H4 (cell line): Measurements from ENCODE around the gene QRICH2. TPM values are rescaled to one million over a fixed set of nuclear protein-coding genes. Genes with fewer than 3 reads are reported as not detected.
"Not testable (repeated sequence)": the region's sequence is repeated elsewhere in the genome, so short reads cannot be mapped to it uniquely, and the experiment has no call there.

Experiments
- DNase-seq: peaks from one replicate; pipeline ENCODE4 v3.0.0-alpha.2; 2015; ENCODE audit warnings: low spot score
- total RNA-seq: library from RNA; depleted of rRNA; stranded (reverse); fragments of >200 nt; shearing (Covaris generic); gene quantifications from 2 replicates; pipeline ENCODE4 v1.2.3, GENCODE V29; 2014

Gene QRICH2
- total RNA-seq, 1 experiment from 2014 or later: 2.3 TPM

DNA sequence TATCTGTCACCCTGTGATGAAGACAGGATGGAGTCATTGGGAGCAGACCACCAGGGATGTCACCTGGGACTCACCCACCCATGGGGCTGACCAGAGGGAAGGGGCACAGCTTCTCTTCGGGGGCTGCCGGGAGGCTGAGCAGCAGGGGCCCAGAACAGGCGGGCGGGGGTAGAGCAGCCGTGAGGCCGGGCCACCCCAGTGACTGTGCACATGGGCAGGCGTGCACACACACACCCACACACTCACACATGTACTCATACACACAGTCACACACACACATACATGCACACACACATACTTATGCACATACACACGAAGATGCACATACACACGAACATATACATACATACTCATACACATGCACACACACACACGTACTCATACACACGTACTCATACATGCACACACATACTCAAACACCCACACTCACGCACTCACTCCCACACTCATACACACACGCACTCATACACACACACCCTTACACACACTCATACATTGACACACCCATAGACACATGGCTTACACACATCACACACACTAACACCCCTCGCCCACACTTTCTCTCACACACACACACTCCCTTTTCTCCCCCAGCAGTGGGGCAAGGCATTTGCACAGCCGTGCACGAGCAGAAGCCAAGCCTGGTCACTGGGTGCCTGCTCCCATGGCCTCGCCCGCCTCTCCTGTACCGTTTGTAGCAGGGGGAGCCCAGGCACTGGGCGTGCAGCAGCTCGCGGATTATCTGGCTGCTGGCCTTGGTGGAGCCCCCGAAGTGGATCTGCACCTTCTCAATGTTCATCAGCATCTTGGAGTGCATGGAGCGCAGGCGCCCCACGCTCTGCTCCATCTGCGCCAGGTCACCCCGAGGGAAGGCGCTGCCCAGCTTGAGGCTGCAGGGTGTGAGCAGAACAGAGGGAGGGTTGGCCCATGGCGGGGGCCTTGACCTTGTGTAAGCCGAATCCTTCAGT is 30.5 kb downstream of the QRICH2 start:
- no peak for DNase-seq

DNA sequence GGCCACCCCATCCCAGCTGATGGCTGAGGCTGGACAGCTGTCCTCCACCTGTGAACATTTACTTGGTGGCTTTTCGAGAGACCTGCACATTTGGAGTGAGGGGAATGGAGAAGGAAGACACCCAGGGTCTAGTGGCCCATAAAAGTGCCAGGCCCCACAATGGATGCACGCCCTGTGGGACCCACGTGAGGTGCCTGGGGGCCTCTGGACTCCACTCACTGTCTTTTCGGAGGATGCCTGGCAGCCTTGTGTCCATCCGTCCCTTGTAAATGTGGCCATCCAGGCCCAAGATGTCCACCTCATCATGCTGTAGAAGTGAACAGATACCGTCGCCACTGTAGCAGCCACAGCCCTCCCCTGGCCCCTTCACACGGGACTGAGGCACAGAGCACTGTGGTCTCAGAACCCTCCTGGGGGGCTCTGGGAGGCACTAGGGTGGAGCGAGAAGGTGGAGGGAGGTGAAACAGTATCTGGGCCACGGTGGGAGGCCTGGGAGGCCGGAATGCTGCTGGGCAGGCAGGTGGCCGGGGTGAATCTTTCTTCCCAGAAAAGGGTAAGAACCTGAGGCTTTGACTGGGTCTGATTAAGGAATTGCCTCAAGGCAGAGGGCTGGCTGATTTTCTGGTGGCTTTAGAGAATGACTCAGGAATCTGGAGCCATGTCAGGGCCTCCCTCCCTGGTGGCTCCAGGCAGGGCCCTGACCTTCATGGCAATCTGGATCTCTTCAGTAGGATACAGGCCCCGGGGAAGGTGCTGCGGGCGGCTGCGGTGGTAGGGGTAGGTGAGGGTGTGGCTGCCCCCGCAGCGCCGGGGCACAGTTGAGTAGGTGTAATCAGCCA is 31.4 kb downstream of the QRICH2 start:
- no peak for DNase-seq

DNA sequence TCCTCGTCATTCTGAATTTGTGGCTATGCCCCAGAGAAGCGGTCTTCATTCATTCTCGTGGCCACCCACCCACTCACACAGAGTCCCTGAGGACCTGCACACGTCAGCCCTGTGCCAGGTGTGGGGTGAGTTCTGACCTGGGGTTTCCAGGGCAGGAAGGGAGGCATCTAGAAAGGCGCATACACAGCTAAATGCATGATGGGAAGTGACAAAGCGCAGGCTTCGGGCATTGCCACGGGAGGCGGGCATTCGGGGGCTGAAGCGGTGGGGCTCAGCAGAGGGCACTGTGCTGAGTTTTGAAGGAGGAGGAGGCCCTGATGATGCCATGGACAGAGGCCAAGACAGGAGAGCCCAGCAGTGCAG is 32.0 kb downstream of the QRICH2 start:
- DNase-seq: no peak

DNA sequence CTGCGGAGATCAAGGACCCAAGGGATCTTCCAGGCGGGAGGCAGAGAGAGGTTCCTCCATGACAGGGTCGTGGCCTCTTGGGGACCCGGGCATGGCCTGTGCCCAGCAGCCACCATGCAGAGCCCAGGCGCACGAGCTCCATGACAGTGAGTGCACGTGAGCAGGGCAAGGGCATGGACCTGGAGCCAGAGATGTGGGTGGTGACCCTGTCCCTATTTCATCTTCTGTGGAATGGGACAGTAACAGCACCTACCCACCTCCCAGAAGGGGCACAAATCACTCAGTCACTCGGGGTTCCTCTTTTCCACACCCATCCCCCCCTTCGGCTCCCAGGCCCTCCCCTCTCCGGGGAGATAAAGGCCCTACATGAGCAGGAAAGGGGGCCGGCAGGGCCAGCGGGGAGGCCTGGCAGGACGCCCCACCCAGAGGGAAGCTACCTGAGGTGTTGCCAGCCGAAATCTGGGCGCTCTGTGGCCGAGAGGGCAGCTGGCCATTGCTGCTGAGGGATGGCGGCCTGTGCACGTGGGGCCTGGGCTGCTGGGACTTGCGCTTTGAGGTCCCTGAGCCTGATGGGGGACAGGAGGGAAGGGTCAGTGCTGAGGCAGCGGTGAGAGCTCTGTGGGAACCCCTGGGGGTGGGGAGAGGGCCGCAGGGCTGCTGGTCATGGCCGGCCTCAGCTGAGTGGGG is 32.6 kb downstream of the QRICH2 start:
- no peak for DNase-seq

DNA sequence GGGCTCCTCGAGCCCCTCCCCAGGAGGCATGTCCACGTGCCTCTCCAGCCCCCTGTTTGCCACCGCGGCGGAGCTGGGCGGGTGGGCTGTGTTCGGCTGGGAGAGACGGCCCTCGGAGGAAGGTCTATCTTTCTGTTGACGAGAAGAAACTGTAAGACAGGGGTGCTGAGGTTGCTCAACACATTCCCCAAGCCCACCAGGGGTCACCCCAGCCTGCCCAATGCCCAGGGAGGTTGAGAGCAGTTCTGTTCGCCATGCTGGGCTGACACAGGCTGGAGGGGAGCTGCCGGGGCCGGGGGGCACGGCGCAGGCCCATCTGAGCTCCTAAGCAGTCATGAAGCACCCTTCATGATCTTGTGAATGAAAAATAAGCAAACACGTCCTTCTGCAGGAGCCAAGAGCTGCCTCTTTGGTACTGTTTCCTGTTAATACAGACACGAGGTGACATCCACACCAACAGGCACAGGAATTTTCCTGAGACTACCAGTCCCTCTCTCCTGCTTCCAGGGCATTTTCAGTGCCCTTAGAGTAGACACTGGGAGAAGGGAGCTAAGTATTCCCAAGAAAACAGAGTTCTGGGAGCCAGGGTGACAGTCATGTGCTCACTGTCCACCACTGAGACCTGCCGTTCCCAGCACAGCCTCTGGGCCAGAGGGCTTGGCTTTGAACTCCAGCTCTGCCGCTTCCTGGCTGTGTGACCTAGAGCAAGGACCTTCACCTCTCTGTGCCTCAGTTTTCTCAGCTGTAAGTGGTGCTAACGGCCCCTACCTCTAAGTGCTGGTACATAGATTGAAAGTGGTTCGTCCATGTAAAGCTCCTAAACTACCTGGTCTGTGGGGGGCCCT is 33.7 kb downstream of the QRICH2 start:
- DNase-seq: no peak

DNA sequence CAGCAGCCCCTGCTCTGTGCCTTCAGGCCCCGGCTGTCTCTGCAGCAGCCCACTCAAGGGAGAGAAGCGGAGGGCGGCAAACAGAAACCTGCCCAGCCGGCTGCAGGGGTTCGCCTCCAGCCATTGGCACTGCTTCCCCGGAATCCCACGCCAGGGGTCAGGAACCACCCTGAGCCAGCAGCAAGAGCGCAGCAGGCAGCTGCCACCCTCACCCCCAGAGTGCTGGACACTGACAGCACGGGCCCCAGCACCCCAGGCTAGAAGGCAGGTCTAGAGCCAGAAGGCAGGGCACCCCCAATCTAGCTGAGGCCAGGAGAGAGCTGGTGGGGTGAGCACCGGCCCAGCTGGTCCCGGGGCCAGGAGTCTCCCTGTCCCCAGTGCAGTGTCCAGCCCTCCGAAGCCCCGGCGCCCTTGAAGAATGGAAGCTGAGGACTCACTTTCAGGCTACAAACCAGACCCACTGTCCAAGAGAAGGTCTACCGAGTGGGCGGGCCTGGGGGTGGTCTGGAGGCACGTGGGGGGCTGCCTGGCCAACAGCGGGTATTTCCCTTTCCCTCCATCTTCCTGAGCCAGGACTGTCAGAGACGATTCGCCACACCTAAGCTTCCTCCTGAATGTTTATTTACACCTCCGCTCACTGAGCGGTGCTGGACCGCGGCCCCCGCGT is 34.5 kb downstream of the QRICH2 start:
- no peak for DNase-seq

DNA sequence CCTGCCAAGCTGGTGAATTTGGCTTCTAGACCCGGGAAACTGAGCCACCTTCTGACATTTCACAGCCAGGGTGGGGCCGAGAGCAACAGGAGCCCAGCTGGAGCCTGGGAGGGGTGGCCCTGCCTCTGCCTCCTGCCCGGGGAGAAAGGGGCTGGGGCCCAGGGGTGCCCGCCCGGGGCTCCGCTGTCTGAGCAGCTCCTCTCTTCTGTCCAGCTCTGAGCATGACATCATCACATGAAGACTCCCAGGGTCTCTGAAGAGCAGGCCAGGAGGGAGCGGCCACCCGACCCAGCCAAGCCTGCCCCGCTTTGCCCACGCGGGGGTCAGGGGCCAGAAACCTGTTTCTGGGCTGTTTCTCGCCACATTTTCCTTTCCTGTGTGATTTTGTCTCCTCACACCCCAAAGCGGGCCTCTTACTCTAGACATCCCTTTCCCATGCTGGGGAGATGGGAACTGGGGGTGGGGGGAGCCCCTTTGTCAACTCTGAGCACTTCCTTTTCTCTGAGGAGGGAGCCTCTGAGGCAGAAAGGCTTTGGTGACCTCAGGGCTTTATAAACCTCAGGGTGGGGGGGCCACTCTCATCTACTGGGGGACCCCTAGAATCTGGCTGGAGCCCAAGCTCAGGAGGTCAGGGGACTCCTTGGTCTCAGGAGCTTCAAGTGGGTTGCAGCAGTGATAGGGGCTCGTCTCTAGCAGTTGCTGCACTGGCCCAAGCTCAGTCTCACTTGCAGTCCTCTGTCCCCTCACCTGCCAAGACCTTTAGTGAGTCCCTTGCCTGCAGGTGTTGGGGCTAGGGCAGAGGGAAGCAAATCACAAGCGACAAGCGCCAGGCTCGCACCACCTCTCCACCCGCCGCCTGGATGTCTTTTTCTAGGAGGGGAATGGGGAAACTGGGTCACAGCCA is 35.3 kb downstream of the QRICH2 start:
- no peak for DNase-seq

DNA sequence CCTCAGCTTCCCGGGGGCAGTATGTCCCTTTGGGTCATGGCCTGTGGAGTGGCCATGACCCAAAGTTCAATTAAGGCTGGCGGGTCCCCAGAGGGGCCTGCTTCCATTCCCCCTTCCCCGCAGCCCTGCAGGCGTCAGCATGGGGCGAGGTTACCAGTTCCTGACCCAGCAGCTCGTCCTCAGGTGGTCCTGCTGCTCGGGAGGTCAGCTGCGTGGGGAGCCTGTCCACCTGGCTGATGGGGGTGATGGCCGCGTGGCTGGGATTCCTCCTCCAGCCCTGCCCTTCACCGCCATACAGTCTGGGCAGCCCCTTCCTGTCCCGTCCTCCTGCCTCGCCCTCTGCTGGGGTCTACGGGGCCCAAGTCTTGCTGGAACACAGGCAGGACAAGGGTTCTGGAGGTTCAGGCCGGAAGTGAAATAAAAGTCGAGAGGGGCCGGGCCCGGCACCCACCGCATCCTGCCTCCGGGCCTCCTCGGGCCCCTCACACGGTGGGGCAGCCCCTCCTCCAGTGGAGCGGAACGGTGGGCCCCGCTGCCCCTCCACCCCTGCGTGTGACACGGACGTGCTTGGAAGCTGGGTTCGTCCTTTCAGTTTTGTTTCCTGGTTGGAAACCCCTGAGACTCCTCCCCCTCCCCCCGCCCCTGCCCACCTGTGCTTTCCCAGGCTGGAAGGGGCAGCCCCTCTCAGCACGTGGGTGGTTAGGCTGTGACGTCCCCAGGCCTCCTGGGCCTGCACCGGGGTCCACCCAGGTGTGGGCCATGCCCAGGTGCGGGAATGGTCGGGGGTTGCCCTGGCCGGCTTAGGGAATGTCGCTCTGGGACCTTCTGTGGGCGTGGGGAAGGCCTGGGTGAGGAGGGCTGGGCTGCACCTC is 36.2 kb downstream of the QRICH2 start:
- no peak for DNase-seq

DNA sequence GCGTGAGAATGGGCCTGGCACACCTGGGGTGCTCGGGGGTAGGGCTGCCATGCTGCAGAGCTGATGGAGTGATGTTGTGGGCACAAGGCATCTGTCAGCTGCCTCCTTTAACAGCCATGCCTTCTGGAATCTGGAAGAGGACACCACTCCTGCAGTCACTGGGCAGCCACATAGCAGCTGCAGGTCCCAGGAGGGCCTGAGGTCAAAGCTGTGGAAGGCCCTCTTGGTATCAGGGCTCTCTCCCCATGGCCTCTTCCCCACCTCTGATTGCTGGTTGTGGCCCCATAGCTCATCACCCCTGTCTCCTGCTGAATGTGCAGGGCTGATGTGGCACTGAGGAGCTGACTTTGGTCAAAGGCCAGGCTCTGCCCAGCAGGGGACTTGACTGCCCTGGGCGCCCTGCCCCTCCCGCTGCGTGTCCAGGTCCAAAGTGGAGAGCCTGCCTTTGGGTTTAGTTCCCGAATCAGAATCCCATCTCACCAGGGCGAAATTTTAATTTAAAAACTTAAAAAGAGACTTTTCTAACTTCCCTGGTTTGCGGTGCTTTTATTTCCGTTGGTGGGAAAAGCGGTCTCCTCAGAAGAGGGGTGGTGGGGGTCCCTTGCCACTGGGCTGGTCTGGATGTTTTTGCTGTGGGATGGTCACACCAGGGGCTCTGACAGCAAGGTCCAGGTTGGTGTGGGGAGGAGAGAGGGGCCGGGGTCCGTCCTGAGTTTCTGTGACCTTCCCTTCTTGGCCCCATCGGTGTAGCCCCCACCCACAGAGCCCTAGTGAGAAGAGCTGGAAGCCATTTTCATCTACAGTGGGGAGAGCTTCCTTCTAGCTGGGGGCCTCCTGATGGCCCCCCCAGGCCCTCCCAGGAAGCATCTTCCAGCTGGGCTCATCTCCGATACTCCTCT is 37.1 kb downstream of the QRICH2 start:
- no peak for DNase-seq

DNA sequence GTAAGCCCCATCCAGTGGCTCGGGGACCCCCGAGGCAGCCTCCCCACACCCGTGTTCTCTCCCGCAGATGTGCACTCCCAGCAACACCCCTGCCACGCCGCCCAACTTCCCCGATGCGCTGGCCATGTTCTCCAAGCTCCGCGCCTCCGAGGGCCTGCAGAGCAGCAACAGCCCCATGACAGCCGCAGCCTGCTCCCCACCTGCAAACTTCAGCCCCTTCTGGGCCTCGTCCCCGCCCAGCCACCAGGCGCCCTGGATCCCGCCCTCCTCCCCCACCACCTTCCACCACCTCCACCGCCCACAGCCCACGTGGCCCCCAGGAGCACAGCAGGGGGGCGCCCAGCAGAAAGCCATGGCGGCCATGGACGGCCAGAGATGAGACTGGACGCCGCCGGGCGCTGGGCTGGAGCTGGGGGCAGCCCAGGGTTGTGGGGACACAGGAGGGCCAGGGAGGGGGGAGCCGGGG is 37.9 kb downstream of the QRICH2 start:
- no peak for DNase-seq

DNA sequence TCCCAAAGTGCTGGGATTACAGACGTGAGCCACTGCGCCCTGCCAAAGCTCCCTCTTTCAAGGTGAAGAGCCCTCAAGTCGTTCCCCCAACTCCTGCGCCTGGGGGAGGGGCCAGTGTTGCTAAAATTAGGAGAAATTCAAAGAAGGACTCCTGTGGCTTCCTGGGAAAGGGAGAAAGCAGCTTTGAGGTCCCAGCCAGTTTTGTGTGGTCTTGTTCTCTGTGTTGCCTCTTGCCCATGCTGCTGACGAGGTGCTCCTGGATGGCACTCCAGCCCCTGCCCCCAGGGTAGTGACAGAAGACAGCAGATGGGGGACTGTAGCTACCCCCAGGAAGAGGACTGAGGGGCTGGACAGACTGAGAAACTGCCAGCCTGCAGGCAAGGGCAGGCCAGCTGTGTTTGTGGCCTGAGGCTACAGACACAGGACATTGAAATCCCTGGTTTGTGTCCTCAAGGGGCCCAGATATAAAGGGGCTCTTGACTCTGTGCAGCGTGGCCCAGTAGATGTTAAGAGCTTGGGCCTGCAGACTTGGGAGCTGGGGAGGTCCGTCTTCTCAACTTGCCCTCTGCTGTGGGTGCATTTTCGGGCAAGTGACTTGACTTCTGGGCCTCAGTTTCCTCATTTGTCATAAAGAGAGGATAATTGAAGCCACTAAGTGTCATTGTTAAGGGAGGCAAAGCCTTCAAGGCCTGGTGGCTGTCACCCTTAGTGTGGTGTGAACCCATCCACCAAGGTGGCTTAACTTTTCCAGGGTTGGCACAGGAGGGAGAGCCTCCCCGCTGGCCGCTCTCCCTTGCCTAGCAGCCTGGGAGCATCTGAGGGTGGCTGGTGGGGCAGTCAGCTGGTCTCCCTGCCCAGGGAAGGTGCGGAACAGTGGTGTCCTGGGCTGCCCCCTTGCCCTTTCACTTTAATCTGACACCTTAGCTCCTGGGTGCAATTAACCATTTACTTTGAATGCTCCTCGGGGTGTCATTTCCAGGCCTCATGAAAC is 38.8 kb downstream of the QRICH2 start:
- no peak for DNase-seq

DNA sequence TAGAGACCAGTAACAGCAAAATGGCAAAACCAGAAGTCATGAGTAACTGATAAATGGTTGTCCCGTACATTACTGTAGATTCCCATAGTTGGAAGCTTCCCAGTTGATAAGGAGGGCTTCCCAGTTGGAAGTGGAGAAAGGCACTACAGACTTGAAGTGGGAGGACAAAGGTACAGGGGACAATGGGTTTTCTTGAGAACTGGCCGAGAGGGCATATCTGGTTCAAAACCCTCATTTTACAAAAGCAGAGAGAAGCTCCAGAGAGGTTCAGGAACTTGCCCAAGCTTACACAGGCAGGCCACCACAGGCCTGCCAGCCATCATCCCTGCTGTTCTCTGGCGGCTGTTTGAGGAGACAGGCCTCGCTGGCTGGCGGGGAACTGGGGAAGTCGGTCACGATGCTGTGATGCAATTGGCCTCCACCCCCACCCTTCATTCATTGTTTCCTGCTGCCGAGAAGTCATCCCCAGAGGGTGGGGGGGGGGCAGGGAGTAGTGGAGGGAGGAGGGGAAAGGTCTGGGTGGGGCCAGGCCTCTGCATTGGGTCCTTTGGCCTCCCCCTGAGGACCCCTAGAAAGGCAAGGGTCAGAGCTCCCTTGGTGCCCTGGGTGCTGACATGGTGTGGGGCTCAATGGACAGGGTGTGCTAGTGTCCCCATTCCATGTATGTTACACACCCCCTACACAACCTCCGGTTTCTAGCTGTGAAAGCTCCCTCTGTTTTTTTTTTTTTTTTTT is 39.9 kb downstream of the QRICH2 start:
- DNase-seq: peak; percentile 73

DNA sequence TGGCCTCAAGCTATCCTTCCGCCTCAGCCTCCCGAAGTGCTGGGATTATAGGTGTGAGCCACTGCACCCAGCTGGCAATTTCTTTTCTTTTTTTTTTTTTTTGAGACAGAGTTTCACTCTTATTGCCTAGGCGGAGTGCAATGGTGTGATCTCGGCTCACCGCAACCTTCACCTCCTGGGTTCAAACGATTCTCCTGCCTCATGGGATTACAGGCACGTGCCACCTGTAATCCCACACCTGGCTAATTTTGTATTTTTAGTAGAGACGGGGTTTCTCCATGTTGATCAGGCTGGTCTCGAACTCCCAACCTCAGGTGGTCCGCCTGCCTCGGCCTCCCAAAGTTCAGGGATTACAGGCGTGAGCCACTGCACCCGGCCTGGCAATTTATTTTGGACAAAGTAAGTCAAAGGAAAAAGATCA is 40.5 kb downstream of the QRICH2 start:
- DNase-seq: not testable (repeated sequence)

DNA sequence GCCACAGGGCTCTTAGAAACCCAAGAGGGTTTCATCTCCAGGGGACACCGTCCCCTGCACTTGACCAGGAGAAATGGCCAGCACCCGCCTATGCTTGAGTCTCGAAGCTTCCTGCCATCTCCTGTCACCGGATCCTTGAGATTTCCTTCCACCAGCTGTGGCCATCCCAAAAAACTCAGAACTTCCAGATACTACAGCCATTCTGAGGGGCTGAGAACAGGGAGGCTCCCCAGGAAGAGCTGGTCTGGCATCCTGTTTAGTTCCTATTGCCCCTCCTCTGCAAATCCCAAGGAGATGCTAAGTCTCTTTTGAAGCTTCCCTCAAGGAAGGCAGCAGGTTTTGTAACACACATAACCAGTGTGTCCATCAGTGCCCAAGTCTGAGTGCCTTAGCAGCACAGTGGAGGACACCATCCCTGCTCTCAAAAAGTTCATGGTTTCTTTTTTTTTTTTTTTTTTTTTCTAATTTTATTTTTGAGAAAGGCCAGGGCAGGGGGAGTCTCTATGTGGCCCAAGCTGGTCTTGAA is 41.0 kb downstream of the QRICH2 start:
- DNase-seq: no peak

DNA sequence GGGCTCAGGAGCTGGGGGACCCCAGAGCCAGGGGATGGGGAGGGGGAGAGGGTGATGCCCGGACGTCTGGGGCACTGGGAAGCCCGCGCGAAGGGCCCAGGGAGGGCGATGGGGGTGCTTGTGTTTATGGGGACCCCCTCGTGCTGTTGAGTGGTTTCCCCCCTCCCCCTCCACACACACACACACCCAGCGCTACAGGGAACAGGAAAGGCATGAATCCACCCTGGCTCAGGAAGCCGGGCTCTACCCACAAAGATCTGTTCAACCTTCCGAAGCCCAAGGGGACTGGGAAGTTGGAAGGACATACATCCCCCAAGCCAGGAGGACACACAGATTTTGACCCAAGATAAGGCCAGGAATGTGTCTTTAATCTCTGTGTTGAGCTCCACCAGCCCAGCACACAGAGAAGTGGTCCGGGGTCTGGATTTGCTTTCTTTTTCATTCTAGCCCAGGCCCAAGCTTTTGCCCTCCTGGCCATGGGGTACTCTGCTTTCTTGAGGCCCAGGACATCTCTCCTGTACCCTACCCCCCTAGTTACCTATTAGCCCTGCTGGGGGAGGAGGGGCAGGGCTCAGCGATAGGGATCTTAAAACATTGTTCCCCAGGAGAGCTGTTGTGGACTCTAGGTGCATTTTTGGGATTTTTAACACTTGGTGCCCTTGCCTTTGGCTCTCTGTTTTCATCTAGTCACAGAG is 41.7 kb downstream of the QRICH2 start:
- DNase-seq: no peak
